Head of caudate nucleus (tissue), 42 donors: ENCODE measurements around the gene TSEN15.
"Not testable (repeated sequence)": the region's sequence is repeated elsewhere in the genome, so short reads cannot be mapped to it uniquely, and the experiment has no call there.

Experiments
- DNase-seq, 42 donors: peaks; one replicate each; pipeline versions ENCODE4 v3.0.0 to v3.0.0-alpha.2; 2020 to 2021; ENCODE audit warnings: mixed read lengths in 7 of 42
- intact Hi-C: fragments of 100-400 bp; cut with DNase I; formaldehyde crosslinking; loops from one replicate; pipeline ENCODE4 v1.15.0; 2022

Gene TSEN15

DNA sequence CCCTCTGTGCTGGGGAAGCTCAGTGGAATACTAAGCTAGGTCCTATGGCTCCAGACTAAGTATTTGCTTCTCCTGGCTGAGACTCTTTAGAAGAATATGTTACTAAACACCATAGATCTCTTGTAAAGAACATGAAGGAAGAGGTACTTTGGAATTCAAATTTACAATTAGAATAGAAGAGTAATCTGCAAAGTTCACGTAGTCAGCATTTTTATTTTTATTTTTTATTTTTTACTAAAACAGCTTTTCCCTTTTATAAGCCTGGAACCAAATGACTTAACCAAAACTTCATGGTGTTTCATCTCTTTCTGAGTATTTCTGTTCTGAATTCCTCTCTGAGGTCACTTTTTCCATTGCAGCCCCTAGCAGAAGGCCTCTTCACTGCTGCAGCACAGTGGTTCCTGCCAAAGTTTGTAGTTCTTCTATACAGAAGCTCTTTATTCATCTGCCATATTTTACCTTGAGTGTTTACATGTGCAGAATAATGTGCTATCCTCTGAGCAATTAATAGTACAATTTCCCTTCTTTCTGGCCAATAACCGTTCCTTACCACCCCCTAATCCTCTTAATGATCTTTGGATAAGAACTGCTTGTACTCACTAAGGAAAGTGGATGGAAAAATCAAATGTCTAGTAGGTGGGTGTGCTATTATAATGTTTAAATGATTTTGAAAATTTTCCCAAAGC, 27.2 kb downstream of the TSEN15 start:
- intact Hi-C loops: loop anchor here (5.0 to 10.0 kb wide), 2 partner anchors 144 to 586 kb away; no protein-coding TSS in a partner anchor
- DNase-seq: no peak

DNA sequence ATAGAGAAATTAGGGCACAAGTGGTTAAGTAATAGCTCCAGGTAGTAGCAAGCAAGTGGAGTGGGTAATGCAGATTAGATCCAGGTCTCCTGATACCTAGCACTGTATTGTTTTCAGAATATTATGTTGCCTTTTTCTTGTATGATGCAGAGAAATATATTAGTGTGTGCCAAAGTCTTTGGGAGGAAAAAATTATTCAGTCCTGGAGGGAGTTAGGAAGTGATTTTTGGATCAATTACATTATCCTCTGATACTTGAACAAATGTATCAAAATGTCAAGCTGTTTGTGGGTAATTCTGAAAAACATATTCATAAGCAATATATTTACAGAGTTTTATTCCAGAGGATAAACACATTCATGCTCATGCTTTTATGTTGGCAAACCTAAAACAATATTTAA, 28.8 kb downstream of the TSEN15 start:
- no peak for DNase-seq

DNA sequence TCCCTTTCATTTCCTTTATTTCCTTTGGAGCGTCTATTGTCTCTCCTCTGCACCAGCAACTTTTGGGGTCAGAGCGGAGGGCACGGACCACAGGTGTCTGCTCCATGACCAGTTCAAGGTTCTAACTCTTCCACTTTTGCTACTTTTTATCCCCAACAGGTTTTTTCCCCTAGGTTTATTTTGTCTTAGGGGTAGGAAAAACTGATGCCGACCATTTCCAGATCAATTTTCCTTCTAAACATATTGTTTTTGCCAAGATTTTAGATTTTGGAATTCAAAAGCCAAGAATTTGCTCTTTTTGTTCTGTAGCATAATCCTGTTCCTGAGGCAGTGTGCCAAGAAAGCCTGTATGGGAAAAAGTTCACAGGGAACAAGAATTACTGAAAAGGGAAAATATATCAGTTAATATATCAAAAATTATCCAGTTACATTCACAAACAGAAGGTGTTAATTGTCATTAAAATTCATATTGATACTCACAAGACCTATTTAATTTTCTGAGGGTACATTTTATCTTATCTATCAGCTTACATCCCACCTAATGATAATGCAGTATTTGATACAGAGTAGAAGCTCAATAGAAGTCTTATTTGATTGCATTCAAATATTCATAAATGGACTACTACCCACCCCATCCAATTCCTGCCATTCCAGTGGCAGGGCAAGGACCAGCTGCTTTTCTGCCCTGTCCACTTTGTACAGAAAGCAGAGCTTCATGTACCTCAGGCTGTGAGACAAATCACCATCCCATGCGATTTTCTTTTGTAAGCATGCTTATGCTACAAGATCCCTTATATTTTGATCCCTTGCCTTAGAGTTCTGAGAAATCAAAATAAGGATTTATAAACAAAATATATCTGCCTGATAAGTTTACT, 31.2 kb downstream of the TSEN15 start:
- DNase-seq: no peak
- intact Hi-C loops: no loop called here

More for the DNA sequence above, 28.8 kb downstream of the TSEN15 start:
- intact Hi-C loops: no loop called here

DNA sequence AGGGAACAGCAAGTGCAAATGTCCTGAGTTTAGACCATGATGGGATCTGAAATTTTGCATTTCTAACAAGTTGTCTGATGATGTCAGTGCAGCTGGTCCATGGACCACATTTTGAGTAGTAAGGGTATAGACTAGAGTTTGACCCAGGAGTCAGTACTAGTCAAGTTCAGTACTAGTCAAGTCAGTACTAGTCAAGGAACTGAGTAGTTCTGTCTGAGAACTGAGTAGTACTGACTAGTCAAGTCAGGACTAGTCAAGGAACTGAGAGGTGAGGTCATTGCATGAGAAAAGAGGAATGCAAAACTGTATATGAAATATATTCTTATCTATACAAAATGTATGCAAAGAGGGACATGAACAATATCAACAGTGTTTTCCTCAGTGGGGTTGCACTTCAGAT, 34.1 kb downstream of the TSEN15 start:
- intact Hi-C loops: no loop called here
- no peak for DNase-seq

DNA sequence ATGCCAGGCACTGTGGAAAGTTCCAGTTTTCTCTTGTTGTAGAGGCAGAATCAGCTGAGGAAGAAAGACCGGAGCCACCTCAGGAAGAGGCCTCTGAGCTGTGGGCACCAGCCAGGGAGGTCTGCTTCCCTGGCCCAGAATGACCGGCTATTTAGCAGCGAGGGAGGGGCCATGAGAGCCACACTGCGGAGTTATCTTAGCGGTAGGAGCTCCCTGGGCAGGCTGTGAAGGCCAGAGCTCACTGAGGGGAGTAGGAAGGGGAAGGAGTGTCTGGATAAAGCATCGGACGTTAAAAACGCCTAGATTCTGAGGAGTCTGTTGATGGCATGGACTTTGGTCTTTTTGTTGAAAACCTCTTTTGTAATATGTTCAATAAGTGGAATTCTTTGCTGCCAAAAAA, 36.5 kb downstream of the TSEN15 start:
- no peak for DNase-seq
- intact Hi-C loops: no loop called here

DNA sequence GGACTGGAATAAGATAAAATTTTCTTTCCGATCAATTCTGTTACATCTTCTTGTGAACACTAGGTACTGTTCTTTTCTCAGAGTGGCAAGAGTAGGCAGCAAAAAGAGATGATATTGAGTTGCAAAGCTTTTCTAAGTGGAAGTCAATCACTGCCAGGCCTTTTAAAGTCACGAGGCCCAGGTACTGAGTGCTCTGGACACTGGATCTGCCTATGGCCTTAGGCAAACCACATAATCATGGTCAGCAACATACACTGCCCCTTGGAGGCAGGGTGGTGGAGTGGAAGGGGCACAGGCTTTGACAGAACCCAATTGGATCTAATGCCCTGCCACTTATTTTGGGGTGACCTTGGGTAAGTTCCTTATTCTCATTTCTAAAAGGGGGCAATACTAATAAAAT, 41.5 kb downstream of the TSEN15 start:
- intact Hi-C loops: no loop called here

DNA sequence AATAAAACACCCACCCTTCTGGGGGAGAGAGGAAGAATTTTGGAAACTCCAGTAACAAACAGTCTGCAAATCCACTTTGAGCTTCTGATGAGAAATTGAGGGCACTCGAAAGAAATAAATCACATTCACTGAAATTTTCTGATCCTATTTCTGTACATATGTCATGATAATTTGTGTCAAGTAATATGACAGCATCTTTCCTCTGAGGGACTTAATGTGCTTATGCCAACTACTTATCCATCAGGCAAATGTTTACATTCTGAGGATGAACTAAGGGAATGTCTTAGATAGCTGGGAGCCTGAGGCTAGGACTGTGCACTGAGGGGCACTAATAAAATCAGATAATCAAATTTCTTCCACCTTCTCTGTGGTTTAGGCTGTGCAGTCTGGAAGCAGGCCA, 44.5 kb downstream of the TSEN15 start:
- intact Hi-C loops: no loop called here
- DNase-seq: no peak

More for the DNA sequence above, 41.5 kb downstream of the TSEN15 start:
- DNase-seq: no peak

DNA sequence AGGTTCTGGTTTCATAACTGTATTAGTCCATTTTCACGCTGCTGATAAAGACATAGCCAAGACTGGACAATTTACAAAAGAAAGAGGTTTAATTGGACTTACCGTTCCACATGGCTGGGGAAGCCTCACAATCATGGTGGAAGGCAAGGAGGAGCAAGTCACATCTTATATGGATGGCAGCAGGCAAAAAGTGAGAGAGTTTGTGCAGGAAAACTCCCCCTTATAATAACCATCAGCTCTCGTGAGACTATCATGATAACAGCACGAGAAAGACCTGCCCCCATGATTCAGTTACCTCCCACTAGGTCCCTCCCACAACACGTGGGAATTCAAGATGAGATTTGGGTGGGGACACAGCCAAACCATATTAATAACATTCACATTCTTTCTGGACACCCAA, 45.0 kb downstream of the TSEN15 start:
- DNase-seq, intact Hi-C loops: not testable (repeated sequence)

DNA sequence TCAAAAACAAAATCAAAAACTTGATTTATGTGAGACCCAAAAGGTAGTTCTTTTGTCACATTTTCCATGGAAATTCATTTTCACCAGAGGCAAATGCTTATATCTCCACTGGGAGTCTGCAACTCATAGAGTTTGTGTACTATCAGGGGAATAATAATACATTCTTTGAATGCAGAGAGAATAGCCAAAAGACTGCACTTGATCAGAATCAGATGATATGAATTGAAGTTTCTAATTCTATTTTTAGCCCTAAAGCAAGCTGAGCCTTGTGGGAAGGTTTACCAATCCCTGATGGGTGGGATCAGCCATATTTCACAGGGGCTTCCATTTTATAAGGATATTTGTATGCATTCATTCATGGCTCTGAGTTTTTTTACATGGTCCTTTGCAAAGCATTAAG, 49.6 kb downstream of the TSEN15 start:
- intact Hi-C loops: no loop called here

DNA sequence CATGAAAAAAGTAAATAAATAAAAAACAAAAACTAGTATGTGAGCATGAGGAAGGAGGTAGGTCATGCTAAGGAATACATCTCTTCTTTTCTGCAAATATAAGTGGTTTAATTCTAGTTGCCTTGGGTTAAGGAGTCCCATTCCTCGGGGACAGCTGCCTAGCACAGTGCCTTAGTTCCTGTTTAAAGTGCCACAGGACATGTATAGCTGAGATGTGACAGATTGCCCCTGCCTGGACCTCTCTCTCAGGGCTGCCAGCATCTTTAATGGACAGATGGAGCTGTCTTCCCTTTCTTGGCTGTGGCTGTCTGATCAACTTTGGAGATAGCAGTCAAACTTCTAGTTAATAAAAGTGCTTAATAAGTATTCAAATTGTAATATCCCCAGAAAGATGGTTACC, 50.0 kb downstream of the TSEN15 start:
- no peak for DNase-seq
- intact Hi-C loops: no loop called here

More for the DNA sequence above, 49.6 kb downstream of the TSEN15 start:
- no peak for DNase-seq

DNA sequence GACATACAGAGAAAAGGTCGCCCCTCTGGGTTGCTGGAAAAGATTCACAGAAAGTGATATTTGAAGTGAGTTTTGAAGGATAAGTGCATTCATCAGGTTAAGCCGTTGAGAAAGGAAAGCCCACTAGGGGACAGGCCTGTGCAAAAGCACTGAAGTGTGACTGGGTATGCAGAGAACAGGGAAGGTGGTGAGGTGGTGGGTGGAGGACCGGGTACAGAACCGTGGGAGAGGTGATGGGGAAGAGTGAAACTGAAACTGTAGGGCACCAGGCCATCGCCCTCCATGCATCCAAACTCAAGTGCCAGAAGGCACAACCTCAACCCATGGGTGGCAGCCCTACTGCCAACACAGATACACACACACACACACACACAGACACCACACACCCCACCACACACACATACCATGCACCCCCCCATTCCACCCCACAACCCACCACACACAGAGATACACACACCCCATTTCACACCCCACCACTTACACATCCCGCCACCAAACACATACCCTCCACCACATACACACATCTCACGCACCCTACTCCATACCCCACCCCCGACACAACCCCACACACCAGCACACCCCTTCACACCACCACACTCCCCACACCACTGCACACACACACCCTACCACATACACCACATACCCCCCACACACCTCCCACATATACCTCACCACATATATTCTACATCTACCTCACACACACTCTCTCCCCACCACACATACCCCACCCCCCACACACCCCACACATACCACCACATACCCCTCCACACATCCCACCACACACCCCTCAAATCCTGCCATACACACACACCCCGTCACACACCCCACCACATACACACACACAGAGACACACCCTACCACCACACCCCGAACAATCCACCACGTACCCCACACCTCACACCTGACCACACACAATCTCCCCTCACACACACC, 59.0 kb downstream of the TSEN15 start:
- intact Hi-C loops: no loop called here
- DNase-seq: no peak

DNA sequence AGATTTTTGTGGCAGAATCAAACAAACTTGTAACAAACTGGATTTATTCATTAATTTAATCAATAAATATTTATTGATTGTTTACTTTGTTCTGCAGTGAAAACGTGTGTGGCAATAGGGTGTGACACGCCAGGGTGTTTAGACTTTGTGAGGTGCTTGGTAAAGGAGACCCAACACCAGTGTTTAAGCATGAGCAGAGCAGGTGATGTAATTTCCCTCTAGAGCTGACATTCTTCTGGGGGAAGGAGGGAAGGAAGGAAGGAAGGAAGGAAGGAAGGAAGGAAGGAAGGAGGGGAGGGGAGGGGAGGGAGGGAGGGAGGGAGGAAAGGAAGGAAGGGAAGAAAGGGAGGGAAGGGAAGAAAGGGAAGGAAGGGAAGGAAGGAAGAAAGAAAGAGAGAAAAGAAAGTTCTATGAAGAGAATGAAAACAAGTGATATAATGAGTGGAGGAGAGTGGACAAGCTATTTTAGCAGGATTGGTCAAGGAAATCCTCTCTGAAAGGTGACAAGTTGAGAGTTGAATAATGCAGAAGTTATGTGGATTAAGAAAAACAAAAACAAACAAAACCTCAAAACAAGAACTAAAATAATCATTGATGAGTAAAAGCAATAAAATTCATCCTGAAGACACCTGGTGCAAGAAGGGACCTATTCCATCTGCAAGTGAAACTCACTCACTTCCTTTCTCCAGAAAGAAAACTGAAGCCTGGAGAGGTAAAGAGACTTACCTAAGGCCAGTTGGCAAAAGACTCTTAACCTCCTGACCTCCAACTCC, 60.8 kb downstream of the TSEN15 start:
- no peak for DNase-seq
- intact Hi-C loops: no loop called here

DNA sequence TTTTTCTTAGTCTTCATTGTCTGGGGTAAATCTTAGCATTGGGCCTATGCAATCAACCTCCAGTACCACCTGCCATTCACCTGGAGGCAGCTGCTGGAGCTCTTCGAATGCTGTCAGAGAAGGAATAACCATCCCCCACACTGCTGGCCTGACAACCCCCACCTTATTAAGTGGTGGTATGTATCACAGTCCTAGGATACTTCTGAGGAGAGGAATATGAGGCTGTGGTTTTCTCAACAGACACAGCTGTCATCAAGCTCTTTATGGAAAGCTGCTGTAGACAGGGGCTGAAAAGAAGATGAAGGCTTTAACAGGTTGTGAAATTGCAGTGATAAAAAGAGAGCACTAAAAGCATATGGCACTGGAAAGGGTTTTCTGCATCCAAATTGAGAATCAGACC, 61.7 kb downstream of the TSEN15 start:
- no peak for DNase-seq
- intact Hi-C loops: no loop called here

DNA sequence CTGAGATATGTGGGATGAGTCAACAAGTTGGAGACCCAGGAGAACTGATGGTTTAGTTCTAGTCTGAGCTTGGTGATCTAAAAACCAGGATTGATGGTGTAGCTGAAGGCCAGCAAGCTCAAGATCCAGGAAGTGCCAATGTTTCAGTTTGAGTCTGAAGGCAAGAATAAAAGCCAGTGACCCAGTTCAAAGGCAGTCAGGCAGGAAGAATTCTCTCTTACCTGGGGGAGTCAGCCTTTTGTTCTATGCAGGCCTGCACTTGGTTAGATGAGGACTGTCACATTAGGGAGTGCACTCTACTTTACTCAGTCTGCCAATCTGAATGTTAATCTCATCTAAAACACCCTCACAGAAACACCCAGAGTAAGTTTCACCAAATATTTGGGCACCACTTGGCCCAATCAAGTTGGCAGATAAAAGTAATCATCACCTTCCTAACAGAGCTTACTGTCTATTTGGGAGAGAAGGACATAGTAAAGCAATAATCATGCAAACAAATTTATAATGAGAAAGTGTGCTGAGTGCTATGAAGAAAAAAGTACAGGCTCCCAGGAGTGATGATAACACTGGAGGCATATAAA, 63.4 kb downstream of the TSEN15 start:
- intact Hi-C loops: no loop called here
- DNase-seq: no peak

DNA sequence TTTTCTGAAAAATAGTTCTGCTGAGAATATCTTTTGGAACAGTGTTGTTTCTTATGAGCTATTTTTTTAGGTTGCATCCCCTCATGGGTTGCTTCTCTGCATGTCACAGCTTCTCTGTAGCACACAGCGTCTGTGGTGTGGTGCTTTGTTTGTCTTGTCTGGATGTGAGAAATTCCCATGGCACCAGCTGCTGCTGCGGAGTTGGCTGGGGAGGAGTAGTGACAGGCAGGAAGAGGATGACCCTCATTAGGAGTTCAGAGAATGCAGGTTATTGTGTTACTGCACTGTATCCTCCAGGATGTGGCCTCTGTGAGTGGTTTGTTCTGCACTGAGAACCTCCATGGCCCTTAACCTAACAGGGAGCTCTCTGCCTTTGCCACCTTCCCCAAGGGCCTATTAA, 64.8 kb downstream of the TSEN15 start:
- intact Hi-C loops: no loop called here
- no peak for DNase-seq

DNA sequence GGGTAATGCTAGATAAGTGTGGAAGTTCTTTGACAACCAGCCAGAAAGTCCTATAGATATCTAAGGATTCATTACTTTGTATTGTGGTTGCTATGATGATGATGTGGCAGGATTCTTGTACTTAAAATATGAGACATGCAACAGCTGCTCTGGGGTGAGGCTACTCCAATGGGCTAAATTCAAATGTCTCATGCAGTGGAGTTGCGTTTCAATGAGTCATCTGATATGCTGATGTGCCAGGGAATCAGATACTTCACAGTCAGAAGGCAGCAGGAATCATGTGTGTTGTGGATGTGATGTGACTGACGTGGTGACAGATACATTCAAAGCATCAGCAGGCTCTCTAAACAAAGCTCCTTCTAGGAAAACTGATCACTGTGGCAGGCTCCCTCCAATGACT, 66.5 kb downstream of the TSEN15 start:
- no peak for DNase-seq
- intact Hi-C loops: no loop called here
